ENCODE results near the gene BARHL1. TPM values are rescaled to one million over a fixed set of nuclear protein-coding genes. Genes with fewer than 3 reads are reported as not detected.

BARHL1 gene
- total RNA-seq, 1 experiment from 2014 or later, result not detected

Other genes starting within 250 kb of the BARHL1 start
- 52.8 and 59.3 TPM in 2 replicates for gene SETX, start 227.6 kb upstream of the BARHL1 start, total RNA-seq (2014; rRNA removed; shearing (Covaris generic))
- 9.9 and 15.7 TPM in 2 replicates for gene TTF1, start 175.8 kb upstream of the BARHL1 start, total RNA-seq (2014; rRNA removed; shearing (Covaris generic))
- gene CFAP77, start 172.4 kb upstream of the BARHL1 start, total RNA-seq (2014; rRNA removed; shearing (Covaris generic)), result not detected in 2 replicates
- 30.9 and 33.8 TPM in 2 replicates for gene DDX31, start 87.4 kb downstream of the BARHL1 start, total RNA-seq (2014; rRNA removed; shearing (Covaris generic))
- 18.3 and 20.0 TPM in 2 replicates for gene GTF3C4, start 87.9 kb downstream of the BARHL1 start, total RNA-seq (2014; rRNA removed; shearing (Covaris generic))

All from NCI-H460 (cell line).